ENCODE data around the gene FKBP10.
"Not testable (repeated sequence)": the region's sequence is repeated elsewhere in the genome, so short reads cannot be mapped to it uniquely, and the experiment has no call there.

Gene FKBP10, protein sequence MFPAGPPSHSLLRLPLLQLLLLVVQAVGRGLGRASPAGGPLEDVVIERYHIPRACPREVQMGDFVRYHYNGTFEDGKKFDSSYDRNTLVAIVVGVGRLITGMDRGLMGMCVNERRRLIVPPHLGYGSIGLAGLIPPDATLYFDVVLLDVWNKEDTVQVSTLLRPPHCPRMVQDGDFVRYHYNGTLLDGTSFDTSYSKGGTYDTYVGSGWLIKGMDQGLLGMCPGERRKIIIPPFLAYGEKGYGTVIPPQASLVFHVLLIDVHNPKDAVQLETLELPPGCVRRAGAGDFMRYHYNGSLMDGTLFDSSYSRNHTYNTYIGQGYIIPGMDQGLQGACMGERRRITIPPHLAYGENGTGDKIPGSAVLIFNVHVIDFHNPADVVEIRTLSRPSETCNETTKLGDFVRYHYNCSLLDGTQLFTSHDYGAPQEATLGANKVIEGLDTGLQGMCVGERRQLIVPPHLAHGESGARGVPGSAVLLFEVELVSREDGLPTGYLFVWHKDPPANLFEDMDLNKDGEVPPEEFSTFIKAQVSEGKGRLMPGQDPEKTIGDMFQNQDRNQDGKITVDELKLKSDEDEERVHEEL

GRCh38 chr17:41812381-41813151 lies at the start of gene FKBP10:
Gene FKBP10 (plus strand): TSS chr17:41813004. CDS start chr17:41813035, 31 bp downstream.
- DNase-seq = peak; percentile 97

- DNase-seq = no peak
Measured at GRCh38 chr17:41763327-41763726, 49.5 kb upstream of the FKBP10 start.

DNA sequence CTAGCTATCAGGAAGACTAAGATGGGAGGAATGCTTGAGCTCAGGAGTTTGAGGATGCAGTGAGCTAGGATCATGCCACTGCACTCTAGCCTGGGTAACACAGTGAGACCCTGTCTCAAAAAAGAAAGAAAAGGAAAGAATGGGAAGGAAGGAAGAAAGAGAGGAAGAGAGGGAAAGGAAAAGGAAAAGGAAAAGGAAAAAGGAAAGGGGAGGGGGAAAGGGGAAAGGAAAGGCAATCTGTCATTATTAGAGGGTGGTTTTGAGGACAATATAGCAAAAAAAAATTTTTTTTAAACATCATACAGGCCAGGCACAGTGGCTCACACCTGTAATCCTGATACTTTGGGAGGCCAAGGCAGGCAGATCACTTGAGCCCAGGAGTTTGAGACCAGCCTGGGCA lies 46.7 kb upstream of the FKBP10 start:
- DNase-seq = no peak

GRCh38 chr17:41767324-41768042 lies 45.3 kb upstream of the FKBP10 start:
- no peak for DNase-seq

DNA sequence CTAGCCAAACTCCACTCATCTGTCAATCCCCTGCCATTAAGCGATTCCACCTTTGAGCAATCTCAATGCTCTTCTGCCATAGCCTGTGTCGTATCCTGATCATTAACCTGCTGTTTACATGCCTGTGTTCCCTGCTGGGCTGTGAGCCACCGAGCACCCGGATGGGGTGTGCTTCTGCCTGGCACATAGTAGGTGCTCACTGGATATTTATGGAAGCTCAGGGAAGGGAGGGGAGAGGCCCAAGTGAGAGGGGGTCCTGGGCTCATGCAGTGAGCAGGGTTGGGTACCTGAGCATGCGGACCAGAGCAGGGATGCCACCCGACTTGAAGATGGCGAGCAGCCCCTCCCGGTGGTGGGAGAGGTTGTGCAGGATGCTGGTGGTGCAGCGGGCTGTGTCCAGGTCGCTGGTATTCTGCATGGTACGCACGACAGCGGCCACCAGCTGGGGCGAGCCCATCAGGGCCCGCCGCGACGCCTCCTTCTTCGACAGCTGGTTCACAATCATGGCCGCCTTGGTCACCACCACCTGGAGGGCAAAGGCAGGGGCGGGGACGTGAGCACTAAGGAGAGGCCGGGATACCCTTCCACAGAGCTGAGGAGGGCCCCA lies 44.0 kb upstream of the FKBP10 start:
- no peak for DNase-seq

- DNase-seq = no peak
Measured at GRCh38 chr17:41769346-41769862, 43.4 kb upstream of the FKBP10 start.

GRCh38 chr17:41769985-41770384 lies 42.8 kb upstream of the FKBP10 start:
- DNase-seq = no peak

- DNase-seq = no peak
Measured at GRCh38 chr17:41771389-41772206, 41.2 kb upstream of the FKBP10 start.

DNA sequence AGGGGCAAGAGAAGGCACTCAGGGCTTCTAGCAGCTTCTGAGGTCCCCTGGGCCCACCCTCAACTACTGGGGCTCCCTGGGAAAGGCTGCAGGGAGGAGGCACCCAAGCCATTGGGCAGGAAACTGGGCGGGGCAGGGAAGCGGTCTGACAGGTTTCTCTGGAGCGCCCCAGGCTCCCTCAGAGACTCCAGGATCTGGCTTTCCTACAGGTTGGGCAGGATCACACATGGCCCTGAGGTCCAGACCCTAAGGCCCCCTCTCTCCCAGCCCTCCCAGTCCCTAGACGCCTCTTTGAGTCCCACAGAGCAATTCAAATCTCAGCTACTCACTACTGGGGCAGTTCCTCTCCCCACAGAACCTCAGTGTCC lies 40.6 kb upstream of the FKBP10 start:
- no peak for DNase-seq

DNA sequence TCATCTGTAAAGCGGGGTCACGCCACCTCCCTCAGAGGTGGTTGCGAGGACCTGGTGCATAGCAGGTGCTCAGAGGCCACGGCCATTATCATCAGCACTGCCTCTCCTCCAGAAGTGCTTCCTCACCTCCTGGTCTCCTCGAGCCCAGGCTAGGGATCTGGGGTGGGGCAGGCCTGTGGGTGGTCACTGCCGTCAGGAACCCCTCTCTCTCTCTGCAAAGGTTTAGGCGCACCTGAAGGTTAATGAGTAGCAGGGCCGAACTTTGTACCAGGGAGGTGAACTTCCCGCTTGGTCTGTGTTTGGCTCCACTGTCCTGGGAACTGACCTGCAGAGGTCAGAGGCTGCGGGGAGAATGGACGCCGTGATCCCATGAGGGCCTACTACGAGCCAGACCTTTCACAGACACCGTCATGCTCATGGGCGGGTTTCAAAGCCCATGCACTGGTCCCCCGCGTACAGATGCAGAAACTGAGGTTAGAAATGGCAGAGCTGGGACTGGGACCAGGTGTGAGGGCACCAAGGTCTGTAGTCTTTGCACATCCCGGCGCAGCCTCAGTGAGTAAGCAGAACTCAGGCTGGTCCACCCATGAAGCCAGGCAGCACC lies 40.1 kb upstream of the FKBP10 start:
- no peak for DNase-seq

- peak; percentile 60 for DNase-seq
Measured at GRCh38 chr17:41773190-41773588, 39.6 kb upstream of the FKBP10 start.

GRCh38 chr17:41773731-41774193 lies 39.0 kb upstream of the FKBP10 start:
- DNase-seq = no peak

DNA sequence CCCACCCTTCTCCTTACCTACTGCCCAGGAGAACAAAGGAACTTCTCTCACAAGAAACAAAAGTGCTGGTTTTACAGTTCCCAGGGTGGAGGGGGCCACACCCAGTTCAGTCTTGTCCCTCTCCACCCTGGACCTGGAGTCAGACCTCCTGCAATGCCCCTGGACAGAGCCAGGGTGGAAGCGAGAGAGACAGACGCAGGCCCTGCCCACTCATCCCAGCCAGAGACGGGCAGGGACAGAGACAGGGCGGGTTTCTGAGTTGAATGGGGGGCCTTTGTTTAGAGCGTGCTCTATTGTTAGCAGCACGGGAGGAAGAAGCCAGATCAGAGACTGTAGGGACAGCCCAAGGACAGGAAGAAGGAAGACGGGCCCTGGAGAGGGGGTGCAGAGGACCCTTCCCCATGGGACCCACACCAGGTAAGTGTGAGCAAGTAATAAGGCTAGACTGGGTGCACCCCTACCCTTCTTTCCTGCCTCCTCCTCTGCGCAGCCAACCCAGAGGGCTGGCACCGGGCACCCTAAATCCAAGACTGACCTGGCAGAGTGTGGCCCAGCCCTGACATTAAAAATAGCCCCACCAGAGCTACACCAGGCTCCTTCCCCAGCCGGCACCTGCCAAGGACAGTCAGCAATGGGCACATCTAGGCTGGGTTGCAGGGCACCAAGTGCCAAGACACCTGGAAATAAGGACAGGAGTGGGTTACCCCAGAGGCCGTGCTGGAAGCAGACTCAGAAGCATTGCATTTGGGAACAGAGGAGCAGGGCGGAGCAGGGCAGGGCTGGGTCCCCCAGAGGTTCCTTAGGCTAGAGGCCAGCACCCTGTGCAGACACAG lies 37.2 kb upstream of the FKBP10 start:
- no peak for DNase-seq

GRCh38 chr17:41776262-41776900 lies 36.4 kb upstream of the FKBP10 start:
- DNase-seq = not testable (repeated sequence)

GRCh38 chr17:41777157-41777573 lies 35.6 kb upstream of the FKBP10 start:
- DNase-seq = no peak

DNA sequence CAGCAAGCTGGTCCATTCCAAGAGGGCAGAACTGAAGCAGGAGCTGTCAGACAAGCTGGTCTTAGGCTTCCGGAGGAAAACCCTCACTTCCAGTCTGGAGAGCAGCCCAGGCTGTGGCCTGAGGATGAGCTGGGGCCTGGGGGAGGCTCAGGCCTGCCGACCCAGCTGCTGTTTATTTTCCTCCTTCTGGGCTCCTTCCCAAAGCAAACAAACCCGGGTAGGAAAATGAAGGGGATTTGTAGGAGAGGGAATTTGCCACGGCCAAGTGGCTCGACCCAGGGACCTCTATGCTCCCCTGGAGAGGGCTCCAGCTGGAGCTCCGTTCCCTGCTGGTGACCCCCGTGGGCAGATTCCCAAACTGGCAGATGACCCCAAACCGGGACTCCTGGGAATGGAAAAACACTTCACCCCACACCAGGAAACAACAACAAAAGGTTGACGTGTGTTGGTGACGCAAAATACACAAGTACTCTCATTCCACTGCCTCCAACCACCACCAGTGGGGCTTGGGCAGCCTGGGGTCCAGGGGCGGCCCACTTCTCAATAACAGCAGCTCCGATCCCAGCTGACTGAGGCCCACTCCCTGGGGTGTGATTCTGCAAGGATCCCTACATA lies 35.1 kb upstream of the FKBP10 start:
- DNase-seq = peak; percentile 93

DNA sequence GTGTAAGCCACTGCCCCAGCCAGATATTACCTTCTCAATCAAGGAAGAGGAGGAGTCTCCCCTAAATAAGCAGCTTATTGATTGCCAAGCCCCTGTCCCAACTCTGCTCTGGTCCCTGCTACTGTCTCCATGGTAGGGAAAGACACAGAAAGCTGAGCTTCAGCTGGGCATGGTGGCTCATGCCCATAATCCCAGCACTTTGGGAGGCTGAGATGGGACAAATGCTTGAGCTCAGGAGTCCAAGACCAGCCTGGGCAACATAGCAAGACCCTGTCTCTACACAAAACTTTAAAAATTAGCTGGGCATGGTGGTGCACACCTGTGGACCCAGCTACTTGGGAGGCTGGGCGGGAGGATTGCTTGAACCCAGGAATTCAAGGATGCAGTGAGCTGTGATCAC lies 32.9 kb upstream of the FKBP10 start:
- no peak for DNase-seq

- DNase-seq = no peak
Measured at GRCh38 chr17:41781404-41782110, 31.2 kb upstream of the FKBP10 start.
